Prostate gland (tissue), 2 donors: Measurements from ENCODE around the gene CLN6.

Experiments
- POLR2A ChIP-seq: fragments of 450-650 bp; IDR thresholded peaks from one replicate; pipeline ENCODE4 v1.6.1; 2016; ENCODE audit warnings: antibody characterized with exemption, mild to moderate bottlenecking
- POLR2AphosphoS5 ChIP-seq: sonication (generic); formaldehyde crosslinking; IDR thresholded peaks from one replicate; pipeline ENCODE4 v1.6.1; 2017; ENCODE audit warnings: antibody characterized with exemption
- TF ChIP-seq, protein P1 (sequence below), 4 experiments: fragments of 200-600 bp in 2 of 4; fragments of 450-650 bp in 2 of 4; sonication (generic) in 2 of 4; IDR thresholded peaks; 1 replicate in 3 of 4; 2 replicates in 1 of 4; pipeline ENCODE4 v1.5.1; 2016 to 2019; ENCODE audit warnings: antibody characterized with exemption in 4 of 4, mild to moderate bottlenecking in 2 of 4, moderate library complexity in 2 of 4

DNA sequence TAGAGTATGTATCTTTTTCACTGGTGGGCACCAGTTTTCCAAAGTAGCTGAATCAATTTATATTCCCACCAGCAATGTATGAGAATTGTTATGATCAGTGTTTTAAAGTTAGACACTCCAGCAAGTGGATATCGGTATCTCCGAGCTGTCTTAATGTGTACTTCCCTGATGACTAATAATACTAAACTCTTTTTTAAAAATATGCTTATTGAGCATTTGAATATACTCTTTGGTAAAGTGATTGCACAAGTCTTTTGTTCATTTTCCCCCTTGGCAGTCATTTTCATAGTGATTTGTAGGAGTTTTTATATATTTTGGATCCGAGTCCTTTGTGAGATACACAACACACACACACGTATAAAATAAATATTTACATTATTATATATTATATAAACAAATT is 35.6 kb upstream of the CLN6 start:
- TF ChIP-seq, protein P1, sequence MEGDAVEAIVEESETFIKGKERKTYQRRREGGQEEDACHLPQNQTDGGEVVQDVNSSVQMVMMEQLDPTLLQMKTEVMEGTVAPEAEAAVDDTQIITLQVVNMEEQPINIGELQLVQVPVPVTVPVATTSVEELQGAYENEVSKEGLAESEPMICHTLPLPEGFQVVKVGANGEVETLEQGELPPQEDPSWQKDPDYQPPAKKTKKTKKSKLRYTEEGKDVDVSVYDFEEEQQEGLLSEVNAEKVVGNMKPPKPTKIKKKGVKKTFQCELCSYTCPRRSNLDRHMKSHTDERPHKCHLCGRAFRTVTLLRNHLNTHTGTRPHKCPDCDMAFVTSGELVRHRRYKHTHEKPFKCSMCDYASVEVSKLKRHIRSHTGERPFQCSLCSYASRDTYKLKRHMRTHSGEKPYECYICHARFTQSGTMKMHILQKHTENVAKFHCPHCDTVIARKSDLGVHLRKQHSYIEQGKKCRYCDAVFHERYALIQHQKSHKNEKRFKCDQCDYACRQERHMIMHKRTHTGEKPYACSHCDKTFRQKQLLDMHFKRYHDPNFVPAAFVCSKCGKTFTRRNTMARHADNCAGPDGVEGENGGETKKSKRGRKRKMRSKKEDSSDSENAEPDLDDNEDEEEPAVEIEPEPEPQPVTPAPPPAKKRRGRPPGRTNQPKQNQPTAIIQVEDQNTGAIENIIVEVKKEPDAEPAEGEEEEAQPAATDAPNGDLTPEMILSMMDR (IDR thresholded peaks at IDR 0.05), result no peak
- no peak for TF ChIP-seq POLR2A
- TF ChIP-seq POLR2AphosphoS5, result no peak
